ENCODE measurements around the gene OBSCN.

DNA sequence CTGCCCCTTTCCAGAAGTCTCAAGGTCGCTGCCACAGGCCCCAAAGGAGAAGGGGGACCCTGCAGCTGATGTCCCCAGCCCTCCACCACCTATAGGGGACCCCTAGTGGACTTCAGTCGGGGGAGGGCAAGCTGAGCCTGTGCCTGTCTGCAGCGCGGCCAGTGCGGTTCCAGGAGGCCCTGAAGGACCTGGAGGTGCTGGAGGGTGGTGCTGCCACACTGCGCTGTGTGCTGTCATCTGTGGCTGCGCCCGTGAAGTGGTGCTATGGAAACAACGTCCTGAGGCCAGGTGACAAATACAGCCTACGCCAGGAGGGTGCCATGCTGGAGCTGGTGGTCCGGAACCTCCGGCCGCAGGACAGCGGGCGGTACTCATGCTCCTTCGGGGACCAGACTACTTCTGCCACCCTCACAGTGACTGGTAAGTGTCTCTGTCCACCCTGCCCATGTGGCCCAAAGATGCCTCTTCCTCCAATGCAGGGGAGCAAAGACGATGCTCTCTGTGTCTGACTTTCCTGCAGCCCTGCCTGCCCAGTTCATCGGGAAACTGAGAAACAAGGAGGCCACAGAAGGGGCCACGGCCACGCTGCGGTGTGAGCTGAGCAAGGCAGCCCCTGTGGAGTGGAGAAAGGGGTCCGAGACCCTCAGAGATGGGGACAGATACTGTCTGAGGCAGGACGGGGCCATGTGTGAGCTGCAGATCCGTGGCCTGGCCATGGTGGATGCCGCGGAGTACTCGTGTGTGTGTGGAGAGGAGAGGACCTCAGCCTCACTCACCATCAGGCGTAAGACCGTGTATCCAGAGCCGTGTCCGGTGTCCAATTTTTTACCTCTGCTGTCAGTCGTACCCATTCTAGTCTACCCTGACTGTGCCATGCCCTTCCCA is 79.9 kb downstream of the OBSCN start:
- TF ChIP-seq, protein P1, sequence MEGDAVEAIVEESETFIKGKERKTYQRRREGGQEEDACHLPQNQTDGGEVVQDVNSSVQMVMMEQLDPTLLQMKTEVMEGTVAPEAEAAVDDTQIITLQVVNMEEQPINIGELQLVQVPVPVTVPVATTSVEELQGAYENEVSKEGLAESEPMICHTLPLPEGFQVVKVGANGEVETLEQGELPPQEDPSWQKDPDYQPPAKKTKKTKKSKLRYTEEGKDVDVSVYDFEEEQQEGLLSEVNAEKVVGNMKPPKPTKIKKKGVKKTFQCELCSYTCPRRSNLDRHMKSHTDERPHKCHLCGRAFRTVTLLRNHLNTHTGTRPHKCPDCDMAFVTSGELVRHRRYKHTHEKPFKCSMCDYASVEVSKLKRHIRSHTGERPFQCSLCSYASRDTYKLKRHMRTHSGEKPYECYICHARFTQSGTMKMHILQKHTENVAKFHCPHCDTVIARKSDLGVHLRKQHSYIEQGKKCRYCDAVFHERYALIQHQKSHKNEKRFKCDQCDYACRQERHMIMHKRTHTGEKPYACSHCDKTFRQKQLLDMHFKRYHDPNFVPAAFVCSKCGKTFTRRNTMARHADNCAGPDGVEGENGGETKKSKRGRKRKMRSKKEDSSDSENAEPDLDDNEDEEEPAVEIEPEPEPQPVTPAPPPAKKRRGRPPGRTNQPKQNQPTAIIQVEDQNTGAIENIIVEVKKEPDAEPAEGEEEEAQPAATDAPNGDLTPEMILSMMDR (IDR thresholded peaks at IDR 0.05), result no peak
- TF ChIP-seq POLR2A (IDR thresholded peaks at IDR 0.05), result no peak

Measured in heart left ventricle (tissue), 13 donors.